ENCODE data around the gene TCP10L.

GRCh38 chr21:32537569-32537881 lies 47.8 kb downstream of the TCP10L start:
- no peak for TF ChIP-seq RAD21 (IDR thresholded peaks at IDR 0.05; ENCODE audit: low read depth)
- TF ChIP-seq MAX (IDR thresholded peaks at IDR 0.05): no peak
- TF ChIP-seq EGR1 (IDR thresholded peaks at IDR 0.05): no peak
- no peak for TF ChIP-seq CEBPB (IDR thresholded peaks at IDR 0.05)
- no peak for TF ChIP-seq CREB1 (IDR thresholded peaks at IDR 0.05; ENCODE audit: low read depth)
- no peak for TF ChIP-seq EP300 (IDR thresholded peaks at IDR 0.05; ENCODE audit: borderline replicate concordance)
